ENCODE results near the gene SYNGR1. TPM values are rescaled to one million over a fixed set of nuclear protein-coding genes. Genes with fewer than 3 reads are reported as not detected.

The SYNGR1 gene
- polyA plus RNA-seq, 2 of the 4 experiments (the other 2 are of a cell fraction) = 6.7 to 14.5 TPM

- POLR2A ChIA-PET = no interaction called here
- H3K4me1 ChIP-seq = no peaks in the 10 kb centered on the region
- TF ChIP-seq POLR2AphosphoS2 (conservative IDR thresholded peaks at IDR 0.05; ENCODE audit: low read length) (no peak), RARB (CRISPR knock-in tag; IDR thresholded peaks at IDR 0.05) (no peak), TFCP2L1 (CRISPR knock-in tag; IDR thresholded peaks at IDR 0.05) (no peak), SREBF2 (IDR thresholded peaks at IDR 0.05) (no peak), KDM5A (IDR thresholded peaks at IDR 0.05) (no peak), HOXB5 (CRISPR knock-in tag; IDR thresholded peaks at IDR 0.05) (no peak), HES2 (IDR thresholded peaks at IDR 0.05) (no peak), NFE2L2 (conservative IDR thresholded peaks at IDR 0.05; ENCODE audit: low read length) (no peak)
- CTCF ChIA-PET = no interaction called here
- FAIRE-seq = no peak
- no peak overlapping the region for H3K4me2 ChIP-seq
- DNase-seq (ENCODE audit: low read depth in 1 of 2, low spot score in 1 of 2) = no peak
- WGBS (ENCODE audit: missing lambda C conversion rate) = 78% methylated on average over 4 of the region's 4 CpGs
- no peak overlapping the region for H3K27ac ChIP-seq
- no peak overlapping the region for H3K4me3 ChIP-seq
- no peak for ATAC-seq
- H3K9me3 ChIP-seq = no peaks in the 10 kb centered on the region
Measured at GRCh38 chr22:39362932-39363331, 13.1 kb downstream of the SYNGR1 start.

- WGBS (ENCODE audit: missing lambda C conversion rate) = 70% methylated on average over 12 of the region's 19 CpGs
- FAIRE-seq = no peak
- CTCF ChIA-PET = interaction anchor here (1.0 to 1.5 kb wide), 2 partner anchors 21 to 49 kb away, joined by 3 to 6 read pairs; no protein-coding TSS in a partner anchor
- H3K27ac ChIP-seq = 0 out of 6 replicates have a peak overlapping the region, but pooled peaks of 1 of the 2 experiments have one; percentile 9
- H3K9me3 ChIP-seq = no peaks in the 10 kb centered on the region
- no peak for ATAC-seq
- no peak overlapping the region for H3K4me2 ChIP-seq
- DNase-seq (ENCODE audit: low read depth in 1 of 2, low spot score in 1 of 2) = no peak
- TF ChIP-seq, protein P1, sequence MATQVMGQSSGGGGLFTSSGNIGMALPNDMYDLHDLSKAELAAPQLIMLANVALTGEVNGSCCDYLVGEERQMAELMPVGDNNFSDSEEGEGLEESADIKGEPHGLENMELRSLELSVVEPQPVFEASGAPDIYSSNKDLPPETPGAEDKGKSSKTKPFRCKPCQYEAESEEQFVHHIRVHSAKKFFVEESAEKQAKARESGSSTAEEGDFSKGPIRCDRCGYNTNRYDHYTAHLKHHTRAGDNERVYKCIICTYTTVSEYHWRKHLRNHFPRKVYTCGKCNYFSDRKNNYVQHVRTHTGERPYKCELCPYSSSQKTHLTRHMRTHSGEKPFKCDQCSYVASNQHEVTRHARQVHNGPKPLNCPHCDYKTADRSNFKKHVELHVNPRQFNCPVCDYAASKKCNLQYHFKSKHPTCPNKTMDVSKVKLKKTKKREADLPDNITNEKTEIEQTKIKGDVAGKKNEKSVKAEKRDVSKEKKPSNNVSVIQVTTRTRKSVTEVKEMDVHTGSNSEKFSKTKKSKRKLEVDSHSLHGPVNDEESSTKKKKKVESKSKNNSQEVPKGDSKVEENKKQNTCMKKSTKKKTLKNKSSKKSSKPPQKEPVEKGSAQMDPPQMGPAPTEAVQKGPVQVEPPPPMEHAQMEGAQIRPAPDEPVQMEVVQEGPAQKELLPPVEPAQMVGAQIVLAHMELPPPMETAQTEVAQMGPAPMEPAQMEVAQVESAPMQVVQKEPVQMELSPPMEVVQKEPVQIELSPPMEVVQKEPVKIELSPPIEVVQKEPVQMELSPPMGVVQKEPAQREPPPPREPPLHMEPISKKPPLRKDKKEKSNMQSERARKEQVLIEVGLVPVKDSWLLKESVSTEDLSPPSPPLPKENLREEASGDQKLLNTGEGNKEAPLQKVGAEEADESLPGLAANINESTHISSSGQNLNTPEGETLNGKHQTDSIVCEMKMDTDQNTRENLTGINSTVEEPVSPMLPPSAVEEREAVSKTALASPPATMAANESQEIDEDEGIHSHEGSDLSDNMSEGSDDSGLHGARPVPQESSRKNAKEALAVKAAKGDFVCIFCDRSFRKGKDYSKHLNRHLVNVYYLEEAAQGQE (IDR thresholded peaks at IDR 0.05) = no peak
- TF ChIP-seq ZFP36 (IDR thresholded peaks at IDR 0.05; ENCODE audit: borderline replicate concordance, partially characterized antibody) = no peak
- no peak for TF ChIP-seq FOXS1 (CRISPR knock-in tag; IDR thresholded peaks at IDR 0.05)
- TF ChIP-seq ELK1 (IDR thresholded peaks at IDR 0.05; ENCODE audit: low read depth, low read length) = no peak
- TF ChIP-seq, protein P2, sequence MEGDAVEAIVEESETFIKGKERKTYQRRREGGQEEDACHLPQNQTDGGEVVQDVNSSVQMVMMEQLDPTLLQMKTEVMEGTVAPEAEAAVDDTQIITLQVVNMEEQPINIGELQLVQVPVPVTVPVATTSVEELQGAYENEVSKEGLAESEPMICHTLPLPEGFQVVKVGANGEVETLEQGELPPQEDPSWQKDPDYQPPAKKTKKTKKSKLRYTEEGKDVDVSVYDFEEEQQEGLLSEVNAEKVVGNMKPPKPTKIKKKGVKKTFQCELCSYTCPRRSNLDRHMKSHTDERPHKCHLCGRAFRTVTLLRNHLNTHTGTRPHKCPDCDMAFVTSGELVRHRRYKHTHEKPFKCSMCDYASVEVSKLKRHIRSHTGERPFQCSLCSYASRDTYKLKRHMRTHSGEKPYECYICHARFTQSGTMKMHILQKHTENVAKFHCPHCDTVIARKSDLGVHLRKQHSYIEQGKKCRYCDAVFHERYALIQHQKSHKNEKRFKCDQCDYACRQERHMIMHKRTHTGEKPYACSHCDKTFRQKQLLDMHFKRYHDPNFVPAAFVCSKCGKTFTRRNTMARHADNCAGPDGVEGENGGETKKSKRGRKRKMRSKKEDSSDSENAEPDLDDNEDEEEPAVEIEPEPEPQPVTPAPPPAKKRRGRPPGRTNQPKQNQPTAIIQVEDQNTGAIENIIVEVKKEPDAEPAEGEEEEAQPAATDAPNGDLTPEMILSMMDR (IDR thresholded peaks at IDR 0.05) = no peak
- no peak for TF ChIP-seq PBX3 (IDR thresholded peaks at IDR 0.05)
- no peak for TF ChIP-seq NFE2L2 (conservative IDR thresholded peaks at IDR 0.05; ENCODE audit: low read length)
- no peak for TF ChIP-seq RCOR1 (IDR thresholded peaks at IDR 0.05; ENCODE audit: low read depth, low read length)
- no peak for TF ChIP-seq FOSB (CRISPR knock-in tag; IDR thresholded peaks at IDR 0.05)
- TF ChIP-seq, protein P3, sequence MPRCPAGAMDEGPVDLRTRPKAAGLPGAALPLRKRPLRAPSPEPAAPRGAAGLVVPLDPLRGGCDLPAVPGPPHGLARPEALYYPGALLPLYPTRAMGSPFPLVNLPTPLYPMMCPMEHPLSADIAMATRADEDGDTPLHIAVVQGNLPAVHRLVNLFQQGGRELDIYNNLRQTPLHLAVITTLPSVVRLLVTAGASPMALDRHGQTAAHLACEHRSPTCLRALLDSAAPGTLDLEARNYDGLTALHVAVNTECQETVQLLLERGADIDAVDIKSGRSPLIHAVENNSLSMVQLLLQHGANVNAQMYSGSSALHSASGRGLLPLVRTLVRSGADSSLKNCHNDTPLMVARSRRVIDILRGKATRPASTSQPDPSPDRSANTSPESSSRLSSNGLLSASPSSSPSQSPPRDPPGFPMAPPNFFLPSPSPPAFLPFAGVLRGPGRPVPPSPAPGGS (IDR thresholded peaks at IDR 0.05) = no peak
- no peak for TF ChIP-seq ZSCAN20 (CRISPR knock-in tag; IDR thresholded peaks at IDR 0.05)
- no peak for TF ChIP-seq ATOH8 (CRISPR knock-in tag; IDR thresholded peaks at IDR 0.05; ENCODE audit: low read depth)
- no peak for TF ChIP-seq KDM5A (IDR thresholded peaks at IDR 0.05)
- TF ChIP-seq GATA3 (IDR thresholded peaks at IDR 0.05; ENCODE audit: borderline replicate concordance) = no peak
- TF ChIP-seq ZC3H11A (IDR thresholded peaks at IDR 0.05) = no peak
- no peak for TF ChIP-seq CHD2 (IDR thresholded peaks at IDR 0.05; ENCODE audit: low read length, partially characterized antibody)
- no peak for TF ChIP-seq JUN (IDR thresholded peaks at IDR 0.05)
- TF ChIP-seq CEBPB (IDR thresholded peaks at IDR 0.05) = no peak
- no peak for TF ChIP-seq MAFK (IDR thresholded peaks at IDR 0.05; ENCODE audit: partially characterized antibody)
- TF ChIP-seq PHF8 (IDR thresholded peaks at IDR 0.05; ENCODE audit: borderline replicate concordance, low read depth) = no peak
- H3K4me3 ChIP-seq = no peak overlapping the region
- POLR2A ChIA-PET = no interaction called here
- no peaks in the 10 kb centered on the region for H3K4me1 ChIP-seq
Measured at GRCh38 chr22:39363751-39364515, 14.1 kb downstream of the SYNGR1 start.

All from A549 (cell line).